CD4-positive, alpha-beta T cell treated with Interleukin-15 for 1 hour (primary cell): ENCODE results near the gene S100B.
"Not testable (repeated sequence)": the region's sequence is repeated elsewhere in the genome, so short reads cannot be mapped to it uniquely, and the experiment has no call there.

Experiments used
- DNase-seq: peaks from one replicate; pipeline ENCODE4 v3.0.0-alpha.2; 2020

S100B gene

DNA sequence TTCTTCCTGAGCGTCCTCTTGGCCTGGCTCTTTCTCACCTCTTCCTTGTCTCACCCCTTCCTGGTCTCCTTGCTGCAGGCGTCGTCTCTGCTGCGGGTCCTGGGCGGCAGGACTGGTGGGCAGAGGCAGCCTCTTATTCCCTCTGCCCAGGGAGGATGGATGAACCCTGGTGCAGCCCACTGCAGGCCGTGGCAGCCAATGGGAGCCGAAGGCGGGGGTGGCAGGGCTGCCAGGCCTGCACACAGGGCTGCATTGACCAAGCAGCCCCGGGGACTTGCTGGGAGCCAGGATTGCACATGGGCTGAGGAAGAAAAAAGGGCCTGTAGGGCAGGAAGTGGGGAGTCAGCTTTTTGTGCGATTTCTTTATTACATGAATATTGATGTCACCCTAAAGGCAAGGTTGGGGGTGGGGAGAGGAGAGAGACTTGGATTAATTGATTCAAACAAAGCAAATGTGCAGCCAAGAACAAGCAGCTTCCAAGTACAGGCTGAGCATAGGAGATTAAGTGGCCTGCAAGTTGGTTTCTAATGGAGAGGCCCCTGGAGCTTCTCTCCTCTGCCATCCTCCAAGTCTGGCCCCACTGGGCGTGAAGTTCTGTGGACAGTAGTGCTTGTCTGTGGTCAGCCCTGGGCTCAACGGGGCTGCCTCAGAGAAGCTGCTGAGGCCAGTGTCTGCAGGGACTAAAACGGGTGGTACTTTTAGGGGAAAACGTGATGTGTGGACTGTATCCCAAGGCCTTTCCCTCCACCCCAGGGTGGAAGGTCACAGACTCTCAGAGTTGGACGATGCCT is at the start of gene S100B:
S100B (minus strand) TSS at position 108 of the 792 bp plus-strand sequence. CDS start 2,667 bp downstream, outside the sequence.
- DNase-seq, result no peak

DNA sequence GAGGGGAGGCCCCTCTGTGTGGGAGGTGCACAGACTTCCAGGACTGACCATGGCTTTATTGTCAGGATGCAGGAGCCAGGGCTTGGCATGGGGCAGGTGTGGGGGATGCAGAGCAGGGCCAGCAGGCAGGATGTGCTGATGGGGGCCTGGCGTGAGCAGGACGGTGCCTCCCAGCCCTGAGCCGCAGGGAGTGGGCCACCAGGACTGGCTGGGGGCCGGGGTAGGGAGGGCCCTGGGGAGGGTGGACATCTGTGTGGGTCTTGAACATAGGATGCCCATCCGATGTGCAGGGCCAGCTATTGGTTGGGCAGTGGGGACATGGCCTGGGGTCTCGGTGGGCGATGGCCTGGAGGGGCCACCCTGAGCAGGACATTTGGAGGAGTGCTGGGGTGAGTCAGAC is 46.2 kb upstream of the S100B start:
- no peak for DNase-seq

DNA sequence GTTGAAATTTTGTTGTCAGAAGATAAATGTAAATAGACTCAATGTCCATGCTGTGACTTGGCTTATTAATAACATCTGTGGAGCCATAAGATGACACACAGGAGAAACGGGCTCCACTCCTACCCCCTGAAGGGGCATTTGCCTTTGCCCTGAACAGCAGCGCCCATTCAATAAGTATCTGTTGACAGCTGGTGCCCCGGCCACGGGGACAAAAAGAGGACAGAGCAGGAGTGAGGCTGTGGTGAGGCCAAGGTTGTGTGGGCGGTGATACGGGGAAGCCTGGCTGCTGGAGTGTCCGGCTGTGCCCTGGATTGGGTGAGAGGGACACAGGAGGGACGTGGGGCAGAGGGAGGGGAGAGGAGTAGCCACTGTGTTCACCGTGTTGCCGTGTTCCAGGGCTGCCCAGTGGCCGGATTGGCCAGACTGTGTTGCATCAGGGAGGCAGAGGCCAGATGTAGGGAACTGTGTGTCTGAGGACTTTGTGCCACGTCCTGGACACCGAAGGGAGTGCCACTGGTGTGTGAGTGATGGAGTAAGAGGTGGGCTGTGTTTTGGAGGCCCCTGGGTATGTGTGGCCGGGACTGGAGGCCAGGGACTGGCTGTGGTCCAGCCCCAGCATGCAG is 45.7 kb upstream of the S100B start:
- no peak for DNase-seq

DNA sequence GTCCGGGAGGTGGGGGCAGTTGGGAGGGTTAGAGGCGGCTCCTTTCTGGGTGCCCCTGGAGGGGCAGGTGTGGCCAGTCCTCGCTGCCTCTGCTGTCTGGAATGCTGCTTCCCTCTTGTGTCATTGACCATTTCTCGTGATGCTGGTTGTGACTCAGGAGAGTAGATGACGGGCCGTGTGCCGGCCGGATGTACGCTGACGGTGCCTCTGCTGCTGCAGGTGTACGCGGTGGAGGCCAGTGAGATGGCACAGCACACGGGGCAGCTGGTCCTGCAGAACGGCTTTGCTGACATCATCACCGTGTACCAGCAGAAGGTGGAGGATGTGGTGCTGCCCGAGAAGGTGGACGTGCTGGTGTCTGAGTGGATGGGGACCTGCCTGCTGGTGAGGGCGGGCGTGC is 44.5 kb upstream of the S100B start:
- DNase-seq, result no peak

DNA sequence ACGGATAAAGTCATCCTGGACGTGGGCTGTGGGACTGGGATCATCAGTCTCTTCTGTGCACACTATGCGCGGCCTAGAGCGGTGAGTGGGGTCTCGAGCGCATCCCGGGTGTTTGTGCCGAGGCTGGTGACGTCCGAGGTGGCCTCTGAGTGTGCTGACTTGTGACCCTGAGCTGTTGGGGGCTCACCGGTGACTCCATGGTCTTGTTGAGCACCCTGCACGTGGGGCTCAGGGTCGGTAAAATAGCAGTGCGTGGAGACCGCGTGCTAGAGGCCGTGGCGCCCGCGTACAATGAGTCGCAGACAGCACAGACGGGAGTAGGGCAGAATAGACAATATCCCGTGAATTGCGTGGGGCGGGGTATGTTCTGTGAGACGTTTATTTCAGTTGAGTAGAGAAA is 43.7 kb upstream of the S100B start:
- no peak for DNase-seq

DNA sequence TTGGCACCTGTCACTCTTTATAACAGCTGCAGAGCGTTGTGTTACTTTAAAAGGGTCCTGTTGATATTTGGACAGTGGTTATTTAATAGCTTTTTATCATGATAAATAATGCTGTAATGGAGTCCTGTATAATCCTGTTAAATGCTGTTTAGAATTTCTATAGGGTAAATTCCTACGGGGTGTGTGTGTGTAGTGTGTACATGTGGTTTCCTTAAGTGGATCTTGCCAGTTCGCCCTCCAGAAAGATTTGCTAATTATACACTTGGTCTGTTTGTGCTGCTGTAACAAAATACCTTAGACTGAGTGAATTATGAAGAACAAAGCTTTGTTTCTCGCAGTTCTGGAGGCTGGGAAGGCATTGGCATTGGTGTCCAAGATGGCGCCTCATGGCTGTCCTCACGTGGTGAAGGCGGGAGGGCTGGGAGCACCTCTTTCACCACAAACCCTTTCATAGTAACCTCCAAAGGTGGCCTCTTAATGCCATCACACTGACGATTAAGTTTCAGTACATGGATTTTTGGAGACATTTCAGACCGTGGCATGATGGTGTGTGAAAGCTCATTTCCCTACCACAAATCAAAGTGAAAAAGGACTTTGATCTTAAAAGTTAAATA is 41.8 kb upstream of the S100B start:
- DNase-seq, result no peak

DNA sequence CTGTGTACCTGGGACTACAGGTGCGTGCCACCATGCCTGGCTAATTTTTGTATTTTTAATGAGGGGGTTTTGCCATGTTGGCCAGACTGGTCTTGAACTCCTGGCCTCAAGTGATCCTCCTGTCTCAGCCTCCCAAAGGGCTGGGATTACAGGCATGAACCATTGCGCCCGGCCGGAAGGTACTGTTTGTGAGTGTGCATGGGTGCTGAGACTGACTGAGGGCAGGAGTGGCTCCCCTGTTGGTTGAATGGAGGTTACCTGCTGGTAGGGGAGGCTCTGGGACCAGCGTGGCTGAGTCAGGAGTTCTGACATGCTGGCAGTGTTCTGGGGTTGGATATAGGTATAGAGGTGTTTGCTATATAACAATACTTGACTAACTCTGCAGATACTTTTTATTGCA is 41.0 kb upstream of the S100B start:
- DNase-seq, result no peak

DNA sequence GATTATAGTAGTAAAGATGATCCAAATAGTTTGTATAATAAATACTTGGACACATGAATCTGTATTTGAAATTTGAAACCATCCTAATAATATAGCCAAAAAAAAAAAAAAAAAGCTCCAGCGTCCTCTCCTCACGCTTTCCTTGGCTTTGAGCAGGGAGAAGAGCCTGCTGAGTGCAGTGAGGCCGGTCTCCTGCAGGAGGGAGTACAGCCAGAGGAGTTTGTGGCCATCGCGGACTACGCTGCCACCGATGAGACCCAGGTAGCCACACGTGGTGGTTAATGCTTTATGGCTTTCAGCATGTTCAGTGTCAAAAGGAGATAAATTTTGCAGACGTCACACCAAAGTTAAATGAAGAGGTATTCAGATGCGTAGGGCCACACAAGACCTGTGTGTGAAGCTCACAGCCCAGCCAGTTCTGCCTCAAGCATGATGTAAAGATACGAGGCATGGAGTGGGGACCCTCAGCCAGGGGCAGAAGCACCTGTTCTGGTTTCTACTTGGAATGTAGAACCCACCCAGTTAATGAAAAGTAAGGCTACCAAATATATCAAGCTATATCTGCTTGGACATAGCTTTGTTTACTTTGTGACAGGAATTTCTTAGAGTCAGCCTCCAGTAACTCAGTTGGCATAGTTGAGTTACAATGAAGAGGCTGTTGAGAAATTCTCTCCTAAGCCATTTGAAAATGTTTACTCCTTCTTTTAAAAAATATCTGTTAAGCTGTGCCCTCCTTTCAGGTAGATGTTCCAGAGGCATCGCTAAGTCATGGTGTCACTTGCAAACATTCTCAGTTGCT is 38.7 kb upstream of the S100B start:
- DNase-seq, result no peak

DNA sequence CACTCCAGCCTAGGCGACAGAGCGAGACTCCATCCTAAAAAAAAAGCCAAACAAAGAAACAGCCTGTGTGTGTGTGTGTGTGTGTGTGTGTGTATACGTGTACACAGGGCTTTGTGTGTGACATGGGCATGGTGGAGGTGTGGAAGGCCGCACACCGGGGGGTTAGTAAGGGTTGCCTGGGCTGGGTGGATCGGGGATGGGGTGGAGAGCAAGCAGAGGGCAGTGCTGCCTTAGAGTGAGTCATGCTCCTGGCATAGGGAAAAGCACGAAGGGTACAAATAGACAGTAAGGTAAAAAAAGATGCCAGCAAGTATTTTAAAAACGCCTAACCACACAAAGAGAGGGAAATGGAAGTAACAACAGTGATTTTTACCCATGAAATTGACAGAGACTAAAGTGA is 36.8 kb upstream of the S100B start:
- no peak for DNase-seq

DNA sequence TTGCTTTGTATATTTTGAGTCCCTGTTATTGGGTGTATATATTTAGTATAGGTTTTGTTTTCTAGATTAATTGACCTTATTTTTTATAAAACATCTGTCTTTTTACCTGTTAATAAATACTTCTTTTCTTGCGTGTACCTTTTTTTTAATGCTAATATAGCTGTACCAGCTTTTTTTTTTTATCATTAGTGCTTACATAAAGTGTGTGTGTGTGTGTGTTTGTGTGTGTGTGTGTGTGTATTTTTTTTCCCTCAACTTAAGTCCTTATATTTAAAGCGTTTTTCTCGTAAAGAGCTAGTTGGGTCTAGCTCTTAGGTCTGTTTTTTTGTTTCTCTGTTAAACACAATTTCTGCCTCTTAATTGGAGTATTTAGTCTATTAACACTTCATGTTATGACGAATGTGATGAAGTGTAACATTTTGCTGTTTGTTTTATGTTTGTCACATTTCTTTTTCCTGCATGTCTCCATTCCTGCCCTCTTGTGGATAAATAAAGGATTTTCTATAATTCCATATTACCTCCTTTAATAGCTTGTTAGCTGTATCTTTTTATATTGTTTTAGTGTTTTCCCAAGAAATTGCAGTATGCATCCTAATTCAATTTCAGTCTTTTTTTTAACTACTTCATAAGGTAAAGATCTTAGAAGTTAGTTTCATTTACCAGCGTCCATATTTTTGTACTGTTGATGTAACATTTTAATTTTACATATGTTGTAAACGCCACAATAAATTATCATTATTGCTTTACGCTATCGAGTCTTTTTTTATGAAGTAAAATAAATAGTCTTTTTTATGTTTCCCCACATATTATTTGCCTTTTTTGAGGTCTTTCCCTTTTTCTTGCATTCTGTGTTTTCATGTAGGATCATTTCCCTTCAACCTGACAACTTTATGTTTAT is 34.9 kb upstream of the S100B start:
- no peak for DNase-seq

DNA sequence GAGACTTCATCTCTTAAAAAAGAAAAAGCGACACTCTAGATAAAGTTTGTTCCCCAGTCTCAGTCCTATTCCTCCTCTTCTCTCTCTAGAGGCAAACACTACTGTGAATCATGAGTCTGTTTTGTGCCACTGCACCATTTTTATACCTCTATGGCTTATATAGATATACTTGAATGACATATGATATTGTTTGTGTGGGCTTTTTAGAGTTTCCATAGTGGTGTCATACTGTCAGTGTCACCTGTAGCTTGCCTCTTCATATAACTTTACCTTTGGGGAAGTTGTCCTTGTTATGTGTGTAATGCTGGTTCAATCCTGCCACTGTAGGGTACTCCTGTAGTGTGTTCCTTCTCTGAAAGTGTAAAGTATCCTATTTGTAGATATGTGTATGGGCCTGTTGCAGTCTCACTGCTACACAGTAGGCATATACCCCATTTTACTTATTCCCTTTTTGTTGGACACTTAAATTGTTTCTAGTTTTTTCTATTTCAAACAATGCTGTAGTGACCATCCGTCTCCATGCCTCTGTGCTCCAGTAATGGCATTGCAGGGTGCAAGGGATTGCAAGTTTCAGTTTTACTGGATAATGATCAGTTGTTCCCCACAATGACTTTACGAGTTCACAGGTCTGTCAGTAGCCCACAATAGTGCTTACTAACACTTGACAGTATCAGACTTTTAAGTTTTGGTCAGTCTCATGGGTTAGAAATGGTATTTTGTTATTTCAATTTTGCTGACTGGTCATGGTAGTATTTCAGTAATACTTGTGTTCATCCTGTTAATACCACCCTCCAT is 33.3 kb upstream of the S100B start:
- no peak for DNase-seq

DNA sequence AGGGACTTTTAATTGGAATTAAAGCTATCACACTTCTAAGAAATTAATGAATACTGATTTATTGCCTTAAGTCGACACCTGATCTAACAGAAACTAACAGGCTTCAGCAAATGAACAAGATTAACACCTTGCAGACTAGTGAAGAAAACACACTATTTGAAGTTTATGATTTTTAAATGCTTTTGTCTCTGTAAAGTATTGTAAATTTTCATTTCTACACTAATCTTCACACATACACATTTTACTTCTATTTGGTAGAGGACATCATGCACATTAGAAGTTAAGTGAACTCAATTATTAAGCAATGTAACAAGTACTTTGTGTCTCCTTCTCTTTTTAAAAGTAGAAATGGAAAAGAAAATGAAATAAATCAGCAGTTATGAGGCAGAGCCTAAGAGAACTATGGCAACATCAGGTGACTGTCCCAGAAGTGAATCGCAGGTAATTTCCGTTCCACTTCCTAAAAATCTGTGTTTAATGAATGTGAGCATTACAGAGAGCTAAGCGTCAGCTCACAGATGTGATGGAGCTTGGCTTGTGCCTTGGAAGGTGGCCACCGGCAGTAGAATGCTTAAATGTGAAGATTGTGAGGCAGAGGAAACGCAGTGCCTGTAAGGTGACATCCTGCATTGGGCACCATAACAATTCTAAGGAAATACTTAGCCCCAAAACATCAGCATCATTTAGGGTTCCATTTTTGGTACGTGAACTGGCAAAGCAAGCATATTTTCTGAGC is 31.8 kb upstream of the S100B start:
- DNase-seq, result no peak

DNA sequence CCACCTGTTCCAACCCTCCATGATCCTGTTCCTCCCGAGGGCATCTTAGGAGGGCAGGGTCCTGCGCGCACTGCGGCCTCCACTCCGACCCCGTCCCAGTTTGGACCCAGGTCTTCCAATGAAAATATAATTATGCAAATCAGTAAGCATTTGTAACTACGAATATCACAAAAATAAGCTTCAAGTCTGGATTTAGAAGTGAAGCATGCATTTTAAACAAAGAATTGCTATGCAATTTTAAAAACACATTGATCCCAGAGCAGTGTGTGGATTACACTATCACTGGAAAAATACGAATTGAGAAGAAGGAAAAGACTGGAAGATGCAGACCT is 31.3 kb upstream of the S100B start:
- no peak for DNase-seq

DNA sequence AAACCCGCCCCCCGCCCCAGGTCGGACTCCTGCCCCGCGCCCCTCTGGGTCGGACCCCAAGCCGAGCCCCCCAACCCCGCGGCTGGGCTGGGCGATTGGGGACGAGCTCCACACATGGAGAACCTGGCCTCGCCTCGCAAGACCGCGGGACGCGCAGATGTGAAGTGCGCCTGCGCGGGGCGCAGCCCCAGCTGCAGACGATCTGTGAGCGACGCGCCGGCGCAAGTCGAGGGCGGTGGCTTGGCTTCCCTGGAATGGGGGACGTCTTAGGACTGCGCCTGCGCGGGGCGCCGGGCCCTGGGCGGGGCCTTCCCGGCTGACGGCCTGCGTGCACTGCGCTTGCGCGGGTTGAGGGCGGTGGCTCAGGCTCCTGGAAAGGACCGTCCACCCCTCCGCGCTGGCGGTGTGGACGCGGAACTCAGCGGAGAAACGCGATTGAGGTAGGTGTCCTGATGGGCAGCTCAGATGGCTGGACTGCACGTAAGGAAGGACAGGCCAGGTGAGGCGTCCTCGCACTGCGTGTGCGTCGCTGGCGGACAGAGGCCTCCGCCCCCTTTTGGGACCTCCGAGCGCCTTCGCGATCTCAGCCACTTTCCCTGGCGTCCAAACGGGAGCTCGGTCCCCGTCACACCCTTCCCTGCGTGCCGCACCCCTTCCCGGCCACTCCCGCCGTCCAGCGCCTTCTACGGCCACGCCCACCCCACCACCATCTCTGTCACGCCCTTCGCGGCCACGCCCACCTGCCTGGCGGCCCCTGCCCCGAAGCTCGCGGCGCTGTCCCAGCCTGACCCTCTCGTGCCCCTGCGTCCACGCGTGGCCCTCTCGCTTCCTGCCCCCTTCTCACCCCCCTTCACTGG is 30.7 kb upstream of the S100B start, which contains the start of gene PRMT2:
PRMT2 (plus strand) TSS at position 351 of the 857 bp plus-strand sequence. CDS start 1,278 bp downstream, outside the sequence.
- peak; percentile 98 for DNase-seq

DNA sequence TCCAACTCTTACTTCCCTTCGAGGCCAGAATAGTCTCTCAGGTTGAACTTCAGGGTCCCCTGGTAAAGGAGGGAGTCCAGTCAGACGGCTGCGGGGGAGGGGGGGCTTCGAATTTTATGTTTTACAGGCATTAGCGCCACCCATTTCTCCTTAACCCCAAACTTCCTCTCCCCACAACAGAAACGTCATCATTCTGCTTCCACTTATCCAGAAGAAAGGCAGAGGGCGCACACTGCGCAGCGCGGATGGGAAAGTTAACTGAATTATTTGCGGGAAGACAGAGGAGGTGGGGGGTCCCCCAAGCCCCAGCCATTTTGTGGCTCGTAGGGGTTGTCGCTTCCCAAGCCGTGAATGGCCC is 30.1 kb upstream of the S100B start:
- DNase-seq, result no peak

DNA sequence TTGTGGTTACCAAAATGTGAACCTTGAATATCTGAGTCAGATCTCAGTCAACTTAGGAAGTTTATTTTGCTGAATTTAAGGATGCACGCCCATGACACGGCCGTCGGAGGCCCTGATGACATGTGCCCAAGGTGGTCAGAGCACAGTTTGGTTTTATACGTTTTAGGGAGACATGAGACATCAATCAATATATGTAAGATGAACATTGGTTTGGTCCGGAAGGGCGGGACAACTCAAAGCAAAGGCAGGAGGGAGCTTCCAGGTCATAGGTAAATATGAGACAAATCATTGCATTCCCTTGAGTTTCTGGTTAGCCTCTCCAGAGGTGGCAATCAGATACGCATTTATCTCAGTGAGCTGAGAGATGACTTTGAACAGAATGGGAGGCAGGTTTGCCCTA is 29.5 kb upstream of the S100B start:
- no peak for DNase-seq

DNA sequence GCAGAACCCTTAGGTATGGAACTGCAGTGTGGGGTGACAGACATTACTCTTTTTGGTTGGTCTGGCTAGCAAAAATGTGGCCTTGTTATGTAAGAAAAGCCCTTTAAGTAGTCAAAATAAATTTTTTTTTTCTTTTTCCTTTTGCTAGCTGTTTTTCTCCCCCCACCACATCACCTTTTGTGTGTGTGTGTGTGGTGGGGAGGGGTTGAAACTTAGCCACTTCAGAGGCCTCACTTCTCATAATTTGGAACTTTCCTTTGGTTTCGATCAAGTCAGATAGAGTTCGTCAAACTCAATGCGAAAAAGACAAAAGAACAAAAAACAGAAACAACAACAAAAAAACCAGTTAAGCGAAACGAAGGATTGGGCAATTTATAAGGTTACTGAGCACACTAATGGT is 28.7 kb upstream of the S100B start:
- peak; percentile 65 for DNase-seq

DNA sequence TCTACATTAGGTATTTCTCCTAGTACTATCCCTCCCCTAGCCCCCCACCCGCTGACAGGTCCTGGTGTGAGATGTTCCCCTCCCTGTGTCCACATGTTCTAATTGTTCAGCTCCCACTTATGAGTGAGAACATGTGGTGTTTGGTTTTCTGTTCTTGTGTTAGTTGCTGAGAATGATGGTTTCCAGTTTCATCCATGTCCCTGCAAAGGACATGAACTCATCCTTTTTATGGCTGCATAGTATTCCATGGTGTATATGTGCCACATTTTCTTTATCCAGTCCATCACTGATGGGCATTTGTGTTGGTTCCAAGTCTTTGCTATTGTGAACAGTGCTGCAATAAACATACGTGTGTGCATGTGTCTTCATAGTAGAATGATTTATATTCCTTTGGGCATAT is 26.0 kb upstream of the S100B start:
- not testable (repeated sequence) for DNase-seq

DNA sequence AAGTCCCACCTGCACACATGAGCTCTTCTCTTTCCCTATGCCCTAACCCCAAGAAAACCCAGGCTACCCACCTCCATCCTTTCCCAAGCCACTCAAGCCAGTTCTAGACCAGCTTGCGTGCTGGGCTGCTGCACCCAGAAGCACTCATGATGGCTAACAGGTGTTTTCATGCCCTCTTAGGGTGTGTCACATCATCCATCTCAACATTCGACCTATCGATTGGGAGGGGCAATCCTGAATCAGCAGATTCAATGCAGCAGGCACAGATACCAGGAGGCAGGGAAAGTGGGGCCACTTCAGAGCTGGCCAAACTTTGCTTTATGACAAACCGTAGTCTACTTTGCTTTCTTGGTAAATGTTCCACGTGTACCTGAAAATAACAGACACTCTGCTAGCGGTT is 24.0 kb upstream of the S100B start:
- DNase-seq, result no peak

DNA sequence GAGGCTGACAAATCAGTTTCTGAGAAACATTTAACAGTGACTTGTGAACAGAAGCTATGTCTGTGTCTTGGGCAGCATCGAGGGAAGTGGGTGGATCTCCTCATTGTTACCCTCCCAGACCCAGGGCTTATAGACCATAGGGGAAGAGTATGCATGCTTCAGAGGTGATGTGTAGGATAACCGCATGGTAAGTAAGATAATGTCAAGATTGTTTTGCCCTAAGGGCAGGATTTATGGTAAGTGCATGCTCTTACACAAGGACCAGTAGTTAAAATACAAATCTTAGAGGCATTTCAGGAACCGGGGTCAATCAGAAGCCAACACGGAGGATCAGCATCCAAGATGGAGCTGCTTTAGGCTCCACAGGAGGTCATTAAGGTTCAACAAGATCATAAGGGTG is 22.8 kb upstream of the S100B start:
- DNase-seq, result no peak
